8988T (cell line): ENCODE data around the gene TSPY3.
"Not testable (repeated sequence)": the region's sequence is repeated elsewhere in the genome, so short reads cannot be mapped to it uniquely, and the experiment has no call there.

Source experiments
- DNase-seq: peaks from one replicate; pipeline ENCODE4 v3.0.0; 2011

Gene TSPY3

GRCh38 chrY:9398121-9398520 is at the start of gene TSPY3:
TSPY3 (plus strand) TSS chrY:9398421; CDS start chrY:9398467, 46 bp downstream.
- DNase-seq, result not testable (repeated sequence)

GRCh38 chrY:9357497-9357896 is 40.7 kb upstream of the TSPY3 start, which contains the start of gene TSPY8:
TSPY8 (plus strand) TSS chrY:9357797; CDS start chrY:9357843, 46 bp downstream.
- DNase-seq, result not testable (repeated sequence)

GRCh38 chrY:9396527-9396926 is 1.7 kb upstream of the TSPY3 start:
- DNase-seq, result not testable (repeated sequence)
